ENCODE results near the gene ATG2B. TPM values are rescaled to one million over a fixed set of nuclear protein-coding genes. Genes with fewer than 3 reads are reported as not detected.
A peak's percentile ranks its signal among the peaks of the same experiment; 100 is the strongest.

Gene ATG2B
- total RNA-seq, 5 donors from 2014 or later (not counting 1 experiment from before 2014, with no cell fraction given): 27.7 to 37.3 (median 31.5) TPM

DNA sequence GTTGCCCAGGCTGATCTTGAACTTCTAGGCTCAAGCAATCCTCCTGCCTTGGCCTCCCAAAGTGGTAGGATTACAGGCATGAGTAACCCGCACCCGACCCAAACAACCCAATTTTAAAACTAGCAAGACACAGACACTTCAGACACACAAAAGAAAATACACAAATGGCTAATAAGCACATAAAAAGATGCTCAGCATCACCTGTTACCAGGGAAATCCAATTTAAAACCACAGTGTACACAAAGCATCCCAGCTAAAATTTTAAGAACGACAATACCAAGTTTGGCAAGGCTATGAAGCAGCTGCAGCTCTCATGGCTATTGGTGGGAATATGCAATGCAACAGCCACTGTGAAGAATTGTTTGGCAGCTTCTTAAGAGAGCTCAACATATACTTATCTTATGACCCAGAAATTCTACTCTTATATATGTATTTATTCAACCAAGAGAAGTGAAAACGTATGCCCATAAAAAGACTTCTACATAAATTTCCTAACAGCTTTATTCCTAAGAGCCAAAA, 65.1 kb downstream of the ATG2B start:
- no peaks in the 10 kb centered on the region for H3K9me3 Mint-ChIP-seq
- H3K27ac Mint-ChIP-seq: no peak overlapping the region
- H3K4me1 Mint-ChIP-seq: no peaks in the 10 kb centered on the region
- Histone ChIP-seq H3K27ac (ENCODE audit: low read length) (no peak overlapping the region), H3K4me3 (ENCODE audit: control insufficient read depth in 1 of 2, extremely low read depth in 1 of 2, low read length in 1 of 2) (no peak overlapping the region), H3K9me3 (no peaks in the 10 kb centered on the region), H3K4me1 (ENCODE audit: control insufficient read depth in 1 of 2, extremely low read depth in 1 of 2, insufficient read depth in 2 of 2, low read length in 2 of 2) (no peaks in the 10 kb centered on the region), H3K27me3 (replicated peaks in 1 of 2; ENCODE audit: control insufficient read depth in 2 of 2, extremely low read depth in 1 of 2, insufficient read depth in 2 of 2, low read length in 1 of 2) (no peaks in the 10 kb centered on the region), H3K36me3 (ENCODE audit: control insufficient read depth in 2 of 2, extremely low read depth in 1 of 2, insufficient read depth in 1 of 2, low read length in 1 of 2) (peaks cover 0 to 48% of the 10 kb centered on the region in 2 donors)
- ChIA-PET CTCF (interaction anchor here in 1 of 2 donors (0.5 kb wide), 1 partner anchor 62 kb away, joined by 3 read pairs; no protein-coding TSS in a partner anchor), POLR2A (no interaction called here)
- ATAC-seq (replicated peaks in 1 of 4) (no peak), DNase-seq (no peak)
- no peaks in the 10 kb centered on the region for H3K27me3 Mint-ChIP-seq
- no CpG with 5 or more reads among the region's 4 CpGs for WGBS (ENCODE audit: insufficient coverage)
- H3K4me3 Mint-ChIP-seq: no peak overlapping the region
- peaks cover 33% of the 10 kb centered on the region for H3K36me3 Mint-ChIP-seq

DNA sequence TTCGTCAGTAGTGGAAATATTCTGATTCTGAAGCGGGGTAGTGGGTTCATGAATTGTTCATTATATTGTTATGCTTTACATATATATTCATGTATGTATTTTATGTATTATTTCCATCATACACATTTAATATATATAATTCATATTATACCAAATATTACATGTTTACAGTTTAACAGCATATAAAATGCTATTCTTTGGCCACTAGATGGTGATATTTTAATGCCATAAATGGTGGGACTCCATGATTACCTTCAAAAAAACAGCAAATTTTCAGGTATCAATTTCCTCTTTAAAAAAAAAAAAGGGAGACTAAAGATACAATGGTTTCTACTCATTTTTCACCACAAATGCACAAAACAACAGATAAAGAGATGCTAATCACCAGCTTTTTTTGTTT, 66.1 kb downstream of the ATG2B start:
- Mint-ChIP-seq H3K27ac (no peak overlapping the region), H3K4me1 (no peaks in the 10 kb centered on the region), H3K4me3 (no peak overlapping the region), H3K27me3 (no peaks in the 10 kb centered on the region), H3K9me3 (no peaks in the 10 kb centered on the region), H3K36me3 (peaks cover 31% of the 10 kb centered on the region)
- ATAC-seq (replicated peaks in 1 of 4) (no peak), DNase-seq (peak in 1 of 35 experiments; percentile 44)
- Histone ChIP-seq H3K4me1 (ENCODE audit: control insufficient read depth in 1 of 2, extremely low read depth in 1 of 2, insufficient read depth in 2 of 2, low read length in 2 of 2) (no peaks in the 10 kb centered on the region), H3K4me3 (ENCODE audit: control insufficient read depth in 1 of 2, extremely low read depth in 1 of 2, low read length in 1 of 2) (no peak overlapping the region), H3K9me3 (no peaks in the 10 kb centered on the region), H3K36me3 (ENCODE audit: control insufficient read depth in 2 of 2, extremely low read depth in 1 of 2, insufficient read depth in 1 of 2, low read length in 1 of 2) (peaks cover 0 to 44% of the 10 kb centered on the region in 2 donors), H3K27me3 (replicated peaks in 1 of 2; ENCODE audit: control insufficient read depth in 2 of 2, extremely low read depth in 1 of 2, insufficient read depth in 2 of 2, low read length in 1 of 2) (no peaks in the 10 kb centered on the region), H3K27ac (ENCODE audit: low read length) (no peak overlapping the region)
- WGBS (ENCODE audit: insufficient coverage): no CpG with 5 or more reads among the region's 2 CpGs
- ChIA-PET POLR2A (interaction anchor here in 1 of 2 donors (0.7 kb wide), 1 partner anchor 1136 kb away, joined by 3 read pairs; no protein-coding TSS in a partner anchor), CTCF (interaction anchor here in 1 of 2 donors (0.7 kb wide), 1 partner anchor 780 kb away, joined by 3 read pairs; the partner anchor contains the start of gene SYNE3)

DNA sequence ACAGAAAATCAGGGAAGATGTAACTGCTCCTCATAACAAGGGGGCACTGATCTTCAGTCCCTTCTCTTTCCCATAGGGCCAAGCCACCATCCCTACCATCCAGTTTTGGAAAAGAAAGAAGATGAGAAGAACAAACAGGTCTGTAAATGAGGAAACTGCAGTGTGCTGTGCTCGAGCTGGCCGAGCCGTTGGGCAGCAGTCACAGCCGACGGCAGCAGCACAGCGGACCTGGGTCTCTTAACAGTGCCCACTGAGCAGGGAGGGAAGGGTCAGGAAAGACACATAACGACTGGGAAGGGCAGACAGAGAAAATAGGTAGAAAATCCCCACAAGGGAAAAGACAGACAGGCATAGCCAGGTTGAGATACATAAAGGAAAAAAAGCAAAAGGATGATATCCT, 68.9 kb downstream of the ATG2B start:
- no peak overlapping the region for H3K27ac Mint-ChIP-seq
- H3K36me3 ChIP-seq (ENCODE audit: control insufficient read depth in 2 of 2, extremely low read depth in 1 of 2, insufficient read depth in 1 of 2, low read length in 1 of 2): peaks cover 4 to 40% of the 10 kb centered on the region in 2 donors

DNA sequence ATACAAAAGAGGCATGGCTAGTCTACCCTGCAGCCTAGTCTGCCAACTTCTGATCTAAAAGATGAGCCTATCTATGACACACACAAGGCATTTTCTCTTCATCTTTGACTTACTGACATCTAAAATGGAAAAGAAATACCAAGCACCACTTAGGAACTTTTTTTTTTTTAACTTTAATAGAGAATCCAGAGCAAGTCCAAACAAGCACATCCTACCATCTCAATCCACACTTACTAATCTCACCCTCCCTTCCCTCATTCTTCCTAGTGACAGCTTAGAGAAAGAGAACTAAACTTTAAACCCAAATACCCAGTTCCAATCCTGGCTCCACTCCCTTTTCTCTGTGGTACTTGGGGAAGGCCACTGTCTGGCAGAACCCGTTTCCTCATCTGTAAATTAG, 75.3 kb downstream of the ATG2B start:
- Mint-ChIP-seq H3K9me3 (no peaks in the 10 kb centered on the region), H3K4me1 (no peaks in the 10 kb centered on the region), H3K27ac (no peak overlapping the region), H3K4me3 (no peak overlapping the region), H3K27me3 (no peaks in the 10 kb centered on the region), H3K36me3 (peaks cover 55% of the 10 kb centered on the region)
- WGBS (ENCODE audit: insufficient coverage): no CpG with 5 or more reads among the region's 1 CpG
- Histone ChIP-seq H3K27ac (ENCODE audit: low read length) (no peak overlapping the region), H3K27me3 (replicated peaks in 1 of 2; ENCODE audit: control insufficient read depth in 2 of 2, extremely low read depth in 1 of 2, insufficient read depth in 2 of 2, low read length in 1 of 2) (no peaks in the 10 kb centered on the region), H3K36me3 (ENCODE audit: control insufficient read depth in 2 of 2, extremely low read depth in 1 of 2, insufficient read depth in 1 of 2, low read length in 1 of 2) (peaks cover 8 to 58% of the 10 kb centered on the region in 2 donors), H3K4me1 (ENCODE audit: control insufficient read depth in 1 of 2, extremely low read depth in 1 of 2, insufficient read depth in 2 of 2, low read length in 2 of 2) (no peaks in the 10 kb centered on the region), H3K9me3 (no peaks in the 10 kb centered on the region), H3K4me3 (ENCODE audit: control insufficient read depth in 1 of 2, extremely low read depth in 1 of 2, low read length in 1 of 2) (no peak overlapping the region)
- ATAC-seq (replicated peaks in 1 of 4): no peak
- DNase-seq: no peak
- ChIA-PET POLR2A (no interaction called here), CTCF (no interaction called here)

More for the DNA sequence above, 68.9 kb downstream of the ATG2B start:
- DNase-seq: no peak
- 97% methylated on average over 6 of the region's 7 CpGs for WGBS (ENCODE audit: insufficient coverage)
- CTCF ChIA-PET: no interaction called here
- Mint-ChIP-seq H3K4me3 (no peak overlapping the region), H3K9me3 (no peaks in the 10 kb centered on the region), H3K4me1 (no peaks in the 10 kb centered on the region), H3K27me3 (no peaks in the 10 kb centered on the region), H3K36me3 (peaks cover 33% of the 10 kb centered on the region)
- H3K4me1 ChIP-seq (ENCODE audit: control insufficient read depth in 1 of 2, extremely low read depth in 1 of 2, insufficient read depth in 2 of 2, low read length in 2 of 2): no peaks in the 10 kb centered on the region
- H3K27ac ChIP-seq (ENCODE audit: low read length): no peak overlapping the region
- H3K9me3 ChIP-seq: no peaks in the 10 kb centered on the region
- POLR2A ChIA-PET: no interaction called here
- H3K4me3 ChIP-seq (ENCODE audit: control insufficient read depth in 1 of 2, extremely low read depth in 1 of 2, low read length in 1 of 2): no peak overlapping the region
- H3K27me3 ChIP-seq (replicated peaks in 1 of 2; ENCODE audit: control insufficient read depth in 2 of 2, extremely low read depth in 1 of 2, insufficient read depth in 2 of 2, low read length in 1 of 2): no peaks in the 10 kb centered on the region
- no peak for ATAC-seq (replicated peaks in 1 of 4)

DNA sequence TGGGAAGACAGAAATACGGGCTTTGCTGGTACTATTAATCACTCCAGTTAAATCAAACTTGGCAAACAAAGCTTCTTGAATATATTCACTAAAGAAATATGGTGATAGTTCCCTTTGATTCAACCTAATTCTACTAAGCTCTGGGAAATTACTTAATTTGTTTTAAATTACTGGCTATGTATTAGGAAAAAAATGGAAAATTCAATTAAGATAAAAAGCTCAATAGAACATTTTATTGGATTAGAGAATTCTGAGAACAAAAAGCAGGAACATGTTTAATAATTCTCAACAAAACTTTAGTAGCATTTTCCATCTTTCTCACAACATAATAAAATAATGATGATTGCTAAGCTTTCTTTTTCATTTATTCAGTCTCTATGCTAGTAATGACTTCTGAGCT, 76.9 kb downstream of the ATG2B start:
- ATAC-seq (replicated peaks in 1 of 4): no peak
- POLR2A ChIA-PET: no interaction called here
- peaks cover 13 to 54% of the 10 kb centered on the region in 2 donors for H3K36me3 ChIP-seq (ENCODE audit: control insufficient read depth in 2 of 2, extremely low read depth in 1 of 2, insufficient read depth in 1 of 2, low read length in 1 of 2)
- CTCF ChIA-PET: interaction anchor here in 1 of 2 donors (0.7 kb wide), 1 partner anchor 9 kb away, joined by 3 read pairs; no protein-coding TSS in a partner anchor
- no peak overlapping the region for H3K27ac Mint-ChIP-seq
- DNase-seq: no peak
- peaks cover 54% of the 10 kb centered on the region for H3K36me3 Mint-ChIP-seq
- no peaks in the 10 kb centered on the region for H3K4me1 Mint-ChIP-seq
- no peak overlapping the region for H3K4me3 ChIP-seq (ENCODE audit: control insufficient read depth in 1 of 2, extremely low read depth in 1 of 2, low read length in 1 of 2)
- H3K4me3 Mint-ChIP-seq: no peak overlapping the region
- WGBS (ENCODE audit: insufficient coverage): no CpG with 5 or more reads among the region's 1 CpG
- H3K9me3 ChIP-seq: no peaks in the 10 kb centered on the region
- H3K27ac ChIP-seq (ENCODE audit: low read length): no peak overlapping the region
- no peaks in the 10 kb centered on the region for H3K4me1 ChIP-seq (ENCODE audit: control insufficient read depth in 1 of 2, extremely low read depth in 1 of 2, insufficient read depth in 2 of 2, low read length in 2 of 2)
- H3K27me3 ChIP-seq (replicated peaks in 1 of 2; ENCODE audit: control insufficient read depth in 2 of 2, extremely low read depth in 1 of 2, insufficient read depth in 2 of 2, low read length in 1 of 2): no peaks in the 10 kb centered on the region
- no peaks in the 10 kb centered on the region for H3K9me3 Mint-ChIP-seq
- no peaks in the 10 kb centered on the region for H3K27me3 Mint-ChIP-seq

DNA sequence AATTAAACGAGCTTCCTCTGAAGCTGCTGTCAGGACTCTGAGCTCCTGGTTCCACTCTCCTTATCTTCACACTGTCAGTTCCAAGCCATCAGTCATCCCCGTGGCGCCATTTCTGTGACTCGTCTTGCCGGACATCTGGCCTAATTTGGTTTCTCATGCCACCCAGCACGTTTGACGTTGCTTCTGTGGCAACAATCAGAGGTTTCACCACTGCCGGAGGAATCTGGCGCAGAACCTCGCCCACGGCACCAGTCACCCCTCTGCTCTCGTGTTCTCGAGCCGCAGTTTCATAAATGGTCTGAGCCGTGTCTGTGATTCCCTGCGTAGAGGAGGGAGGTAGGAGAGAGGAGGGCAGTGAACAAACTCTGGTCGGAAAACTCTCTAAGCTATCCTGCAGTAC, 77.5 kb downstream of the ATG2B start:
- H3K27ac Mint-ChIP-seq: no peak overlapping the region

More for the DNA sequence above, 77.5 kb downstream of the ATG2B start:
- Mint-ChIP-seq H3K9me3 (no peaks in the 10 kb centered on the region), H3K4me3 (no peak overlapping the region), H3K36me3 (peaks cover 54% of the 10 kb centered on the region), H3K4me1 (no peaks in the 10 kb centered on the region), H3K27me3 (no peaks in the 10 kb centered on the region)
- DNase-seq (no peak), ATAC-seq (replicated peaks in 1 of 4) (no peak)
- no peaks in the 10 kb centered on the region for H3K4me1 ChIP-seq (ENCODE audit: control insufficient read depth in 1 of 2, extremely low read depth in 1 of 2, insufficient read depth in 2 of 2, low read length in 2 of 2)
- peaks cover 13 to 50% of the 10 kb centered on the region in 2 donors for H3K36me3 ChIP-seq (ENCODE audit: control insufficient read depth in 2 of 2, extremely low read depth in 1 of 2, insufficient read depth in 1 of 2, low read length in 1 of 2)
- no peak overlapping the region for H3K4me3 ChIP-seq (ENCODE audit: control insufficient read depth in 1 of 2, extremely low read depth in 1 of 2, low read length in 1 of 2)
- POLR2A ChIA-PET: interaction anchor here in 1 of 2 donors (0.6 kb wide), 1 partner anchor 251 kb away, joined by 3 read pairs; no protein-coding TSS in a partner anchor
- no peaks in the 10 kb centered on the region for H3K9me3 ChIP-seq
- CTCF ChIA-PET: interaction anchor here in 1 of 2 donors (0.7 kb wide), 1 partner anchor 10 kb away, joined by 3 read pairs; no protein-coding TSS in a partner anchor
- no peaks in the 10 kb centered on the region for H3K27me3 ChIP-seq (replicated peaks in 1 of 2; ENCODE audit: control insufficient read depth in 2 of 2, extremely low read depth in 1 of 2, insufficient read depth in 2 of 2, low read length in 1 of 2)
- no peak overlapping the region for H3K27ac ChIP-seq (ENCODE audit: low read length)
- 96% methylated on average over 11 of the region's 17 CpGs for WGBS (ENCODE audit: insufficient coverage)

Measured in T-cell (primary cell).